CD4-positive, CD25-positive, alpha-beta regulatory T cell (primary cell): Measurements from ENCODE around the gene ATP13A5. TPM values are rescaled to one million over a fixed set of nuclear protein-coding genes. Genes with fewer than 3 reads are reported as not detected.

Experiments
- ATAC-seq, 2 donors: fragments of 150-1000 bp; cut with Tn5 transposase; one replicate each; pipeline ENCODE4 v1.10.0; 2021; ENCODE audit warnings: low read depth in 2 of 2, moderate number of reproducible peaks in 2 of 2, moderate library complexity in 1 of 2
- DNase-seq, 3 donors: peaks; one replicate each; pipeline versions ENCODE4 v3.0.0 to v3.0.0-alpha.2; 2012 to 2022; ENCODE audit warnings: mixed read lengths in 1 of 3
- H3K27ac ChIP-seq: one replicate; pipeline ENCODE4 v1.7.0; 2013; ENCODE audit warnings: mild to moderate bottlenecking, low read length; ENCODE audit not compliant: insufficient read depth, poor library complexity, severe bottlenecking
- H3K27me3 ChIP-seq: one replicate; pipeline ENCODE4 v1.7.0; 2013; ENCODE audit warnings: low read length; ENCODE audit not compliant: control insufficient read depth, insufficient read depth
- H3K36me3 ChIP-seq: one replicate; pipeline ENCODE4 v1.7.0; 2013; ENCODE audit warnings: mild to moderate bottlenecking, low read length, moderate library complexity; ENCODE audit not compliant: control insufficient read depth, insufficient read depth
- H3K4me1 ChIP-seq: 2 replicates; pipeline ENCODE4 v1.7.0; 2013; ENCODE audit warnings: mild to moderate bottlenecking, low read length; ENCODE audit not compliant: insufficient read depth, control insufficient read depth, poor library complexity, severe bottlenecking
- H3K4me3 ChIP-seq: one replicate; pipeline ENCODE4 v1.7.0; 2013; ENCODE audit warnings: low read depth, mild to moderate bottlenecking, low read length, moderate library complexity
- H3K9me3 ChIP-seq, 2 experiments: 1 replicate in 1 of 2; 2 replicates in 1 of 2; pipeline ENCODE4 v1.7.0; 2013; ENCODE audit warnings: low read length in 2 of 2, mild to moderate bottlenecking in 1 of 2, moderate library complexity in 1 of 2; ENCODE audit not compliant: control insufficient read depth in 2 of 2
- H3K27ac Mint-ChIP-seq, 3 donors: one replicate each; pipeline ENCODE4 v1.8.0; 2020 to 2022; ENCODE audit warnings: mild to moderate bottlenecking in 3 of 3, mixed read lengths in 3 of 3, moderate library complexity in 2 of 3
- H3K27me3 Mint-ChIP-seq: one replicate; pipeline ENCODE4 v1.8.0; 2022; ENCODE audit warnings: mild to moderate bottlenecking, mixed read lengths
- H3K36me3 Mint-ChIP-seq: one replicate; pipeline ENCODE4 v1.8.0; 2020; ENCODE audit warnings: mixed read lengths
- H3K4me1 Mint-ChIP-seq, 4 donors: one replicate each; pipeline ENCODE4 v1.8.0; 2020 to 2022; ENCODE audit warnings: mixed read lengths in 4 of 4, mild to moderate bottlenecking in 1 of 4
- H3K4me3 Mint-ChIP-seq, 4 donors: one replicate each; pipeline ENCODE4 v1.8.0; 2020 to 2022; ENCODE audit warnings: mild to moderate bottlenecking in 4 of 4, mixed read lengths in 4 of 4, moderate library complexity in 3 of 4
- H3K9me3 Mint-ChIP-seq, 7 donors: one replicate each; pipeline ENCODE4 v1.8.0; 2020 to 2022; ENCODE audit warnings: mixed read lengths in 7 of 7, mild to moderate bottlenecking in 3 of 7, moderate library complexity in 2 of 7
- polyA plus RNA-seq, 4 donors: library from polyadenylated mRNA; unstranded; fragments of 300-500 nt; fragmentation: Illumina TruSeq; gene quantifications; one replicate each; pipeline ENCODE4 v1.2.3, GENCODE V29; 2021
- total RNA-seq: library from RNA; stranded (reverse); gene quantifications from one replicate; pipeline ENCODE4 v1.2.3, GENCODE V29; 2022

ATP13A5 gene, protein sequence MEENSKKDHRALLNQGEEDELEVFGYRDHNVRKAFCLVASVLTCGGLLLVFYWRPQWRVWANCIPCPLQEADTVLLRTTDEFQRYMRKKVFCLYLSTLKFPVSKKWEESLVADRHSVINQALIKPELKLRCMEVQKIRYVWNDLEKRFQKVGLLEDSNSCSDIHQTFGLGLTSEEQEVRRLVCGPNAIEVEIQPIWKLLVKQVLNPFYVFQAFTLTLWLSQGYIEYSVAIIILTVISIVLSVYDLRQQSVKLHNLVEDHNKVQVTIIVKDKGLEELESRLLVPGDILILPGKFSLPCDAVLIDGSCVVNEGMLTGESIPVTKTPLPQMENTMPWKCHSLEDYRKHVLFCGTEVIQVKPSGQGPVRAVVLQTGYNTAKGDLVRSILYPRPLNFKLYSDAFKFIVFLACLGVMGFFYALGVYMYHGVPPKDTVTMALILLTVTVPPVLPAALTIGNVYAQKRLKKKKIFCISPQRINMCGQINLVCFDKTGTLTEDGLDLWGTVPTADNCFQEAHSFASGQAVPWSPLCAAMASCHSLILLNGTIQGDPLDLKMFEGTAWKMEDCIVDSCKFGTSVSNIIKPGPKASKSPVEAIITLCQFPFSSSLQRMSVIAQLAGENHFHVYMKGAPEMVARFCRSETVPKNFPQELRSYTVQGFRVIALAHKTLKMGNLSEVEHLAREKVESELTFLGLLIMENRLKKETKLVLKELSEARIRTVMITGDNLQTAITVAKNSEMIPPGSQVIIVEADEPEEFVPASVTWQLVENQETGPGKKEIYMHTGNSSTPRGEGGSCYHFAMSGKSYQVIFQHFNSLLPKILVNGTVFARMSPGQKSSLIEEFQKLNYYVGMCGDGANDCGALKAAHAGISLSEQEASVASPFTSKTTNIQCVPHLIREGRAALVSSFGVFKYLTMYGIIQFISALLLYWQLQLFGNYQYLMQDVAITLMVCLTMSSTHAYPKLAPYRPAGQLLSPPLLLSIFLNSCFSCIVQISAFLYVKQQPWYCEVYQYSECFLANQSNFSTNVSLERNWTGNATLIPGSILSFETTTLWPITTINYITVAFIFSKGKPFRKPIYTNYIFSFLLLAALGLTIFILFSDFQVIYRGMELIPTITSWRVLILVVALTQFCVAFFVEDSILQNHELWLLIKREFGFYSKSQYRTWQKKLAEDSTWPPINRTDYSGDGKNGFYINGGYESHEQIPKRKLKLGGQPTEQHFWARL
- total RNA-seq: not detected
- polyA plus RNA-seq: not detected

DNA sequence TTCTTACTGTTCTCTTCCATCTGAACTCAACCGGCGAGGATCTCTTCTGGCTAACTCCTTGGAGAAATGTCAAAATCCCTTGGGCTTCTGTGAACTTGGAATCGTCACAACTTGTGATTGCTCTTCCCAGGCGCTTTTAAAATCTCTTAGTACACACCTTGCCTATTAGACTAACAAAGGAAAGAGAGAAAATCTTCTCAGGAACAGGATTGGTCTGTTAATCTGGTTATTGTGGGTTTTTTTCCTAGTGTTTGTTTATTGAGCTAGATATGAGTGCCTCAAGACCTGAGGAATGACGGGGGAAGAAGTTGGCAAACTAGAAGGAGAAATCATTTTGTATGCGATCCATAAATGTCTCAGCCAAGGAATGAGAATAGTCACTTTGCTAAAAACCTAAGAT lies at the start of gene ATP13A5:
ATP13A5 (minus strand) TSS at position 48 of the 400 bp plus-strand sequence; CDS start at position 20, 28 bp downstream.
- H3K4me3 Mint-ChIP-seq: no peak within 1 kb of the TSS
- peaks cover 18% of the 10 kb centered on the region for H3K27me3 Mint-ChIP-seq
- Histone ChIP-seq H3K27me3 (peaks cover 2% of the 10 kb centered on the region), H3K36me3 (no peaks in the 10 kb centered on the region), H3K4me1 (no peaks in the 10 kb centered on the region), H3K9me3 (no peaks in the 10 kb centered on the region), H3K4me3 (no peak within 1 kb of the TSS), H3K27ac (no peak within 1 kb of the TSS)
- no peak for ATAC-seq
- no peaks in the 10 kb centered on the region for H3K4me1 Mint-ChIP-seq
- no peak for DNase-seq
- H3K27ac Mint-ChIP-seq: no peak within 1 kb of the TSS
- H3K9me3 Mint-ChIP-seq: peaks cover 0 to 2% (median 0%) of the 10 kb centered on the region in 7 donors
- no peaks in the 10 kb centered on the region for H3K36me3 Mint-ChIP-seq

- no peaks in the 10 kb centered on the region for H3K36me3 ChIP-seq
- H3K4me1 ChIP-seq: no peaks in the 10 kb centered on the region
- Mint-ChIP-seq H3K27ac (no peak overlapping the region), H3K4me1 (no peaks in the 10 kb centered on the region), H3K27me3 (peaks cover 6% of the 10 kb centered on the region), H3K36me3 (peaks cover 11% of the 10 kb centered on the region), H3K9me3 (peaks cover 0 to 47% (median 16%) of the 10 kb centered on the region in 7 donors), H3K4me3 (no peak overlapping the region)
- no peak overlapping the region for H3K4me3 ChIP-seq
- no peaks in the 10 kb centered on the region for H3K27me3 ChIP-seq
- no peak for DNase-seq
- peaks cover 0 to 5% of the 10 kb centered on the region in 2 experiments for H3K9me3 ChIP-seq
- no peak for ATAC-seq
- no peak overlapping the region for H3K27ac ChIP-seq
These were observed 40.2 kb upstream of the ATP13A5 start for GRCh38 chr3:193418576-193419373.

DNA sequence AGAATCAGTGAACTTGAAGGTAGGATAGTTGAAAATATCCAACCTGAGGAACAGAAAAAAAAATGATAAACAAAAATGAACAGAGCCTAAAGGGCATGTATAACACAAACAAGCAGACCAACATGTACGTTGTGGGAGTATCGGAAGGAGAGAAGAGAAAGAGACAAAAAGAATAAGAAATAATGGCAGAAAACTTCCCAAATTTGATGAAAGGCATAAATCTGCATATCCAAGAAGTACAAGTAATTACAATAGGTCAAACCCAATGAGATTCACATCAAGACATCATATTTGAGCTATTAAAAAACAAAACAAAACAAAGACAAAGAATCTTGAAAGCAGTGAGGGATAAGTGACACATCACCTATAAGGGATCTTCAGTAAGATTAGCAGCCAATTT lies 38.1 kb upstream of the ATP13A5 start:
- H3K9me3 ChIP-seq: peaks cover 0 to 5% of the 10 kb centered on the region in 2 experiments
- Mint-ChIP-seq H3K36me3 (peaks cover 15% of the 10 kb centered on the region), H3K27ac (no peak overlapping the region), H3K4me3 (no peak overlapping the region), H3K4me1 (no peaks in the 10 kb centered on the region), H3K9me3 (peaks cover 0 to 44% (median 13%) of the 10 kb centered on the region in 7 donors), H3K27me3 (peaks cover 5% of the 10 kb centered on the region)
- H3K4me3 ChIP-seq: no peak overlapping the region
- H3K4me1 ChIP-seq: no peaks in the 10 kb centered on the region
- ATAC-seq (no peak), DNase-seq (no peak)
- no peaks in the 10 kb centered on the region for H3K36me3 ChIP-seq
- H3K27me3 ChIP-seq: no peaks in the 10 kb centered on the region
- no peak overlapping the region for H3K27ac ChIP-seq

DNA sequence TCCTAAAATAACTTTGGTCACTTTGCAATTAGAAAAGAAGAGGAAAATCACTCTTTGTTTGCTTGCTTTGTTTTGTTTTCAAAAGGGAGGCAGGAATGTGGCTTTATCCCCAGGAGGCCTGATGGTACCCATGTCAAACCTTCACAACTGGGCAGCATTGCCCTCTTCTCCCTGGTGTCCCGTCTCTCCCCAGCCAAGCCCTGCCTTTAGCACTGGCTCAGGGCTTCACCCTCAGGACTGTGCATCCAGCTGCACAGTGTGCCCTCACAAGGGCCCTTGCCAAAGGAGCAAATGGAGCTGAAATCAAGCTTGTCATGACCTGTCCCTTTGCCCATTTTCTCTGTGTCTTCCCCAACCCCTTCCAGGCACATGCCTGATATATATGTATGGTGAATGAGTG lies 29.1 kb upstream of the ATP13A5 start:
- Mint-ChIP-seq H3K36me3 (no peaks in the 10 kb centered on the region), H3K27ac (no peak overlapping the region), H3K4me3 (no peak overlapping the region), H3K4me1 (no peaks in the 10 kb centered on the region), H3K9me3 (peaks cover 0 to 2% (median 0%) of the 10 kb centered on the region in 7 donors), H3K27me3 (no peaks in the 10 kb centered on the region)
- Histone ChIP-seq H3K4me3 (no peak overlapping the region), H3K4me1 (no peaks in the 10 kb centered on the region), H3K9me3 (no peaks in the 10 kb centered on the region), H3K27ac (no peak overlapping the region), H3K36me3 (no peaks in the 10 kb centered on the region), H3K27me3 (no peaks in the 10 kb centered on the region)
- DNase-seq: no peak
- ATAC-seq: no peak

- H3K27ac Mint-ChIP-seq: no peak overlapping the region
- no peaks in the 10 kb centered on the region for H3K36me3 ChIP-seq
- no peak overlapping the region for H3K27ac ChIP-seq
- no peaks in the 10 kb centered on the region for H3K27me3 Mint-ChIP-seq
- H3K4me1 ChIP-seq: no peaks in the 10 kb centered on the region
- ATAC-seq (no peak), DNase-seq (no peak)
- no peaks in the 10 kb centered on the region for H3K4me1 Mint-ChIP-seq
- H3K27me3 ChIP-seq: no peaks in the 10 kb centered on the region
- peaks cover 0 to 2% (median 0%) of the 10 kb centered on the region in 7 donors for H3K9me3 Mint-ChIP-seq
- no peaks in the 10 kb centered on the region for H3K9me3 ChIP-seq
- no peak overlapping the region for H3K4me3 Mint-ChIP-seq
- no peak overlapping the region for H3K4me3 ChIP-seq
- no peaks in the 10 kb centered on the region for H3K36me3 Mint-ChIP-seq
These were observed 28.6 kb upstream of the ATP13A5 start for GRCh38 chr3:193407112-193407511.

- Histone ChIP-seq H3K9me3 (no peaks in the 10 kb centered on the region), H3K27ac (no peak overlapping the region), H3K4me3 (no peak overlapping the region), H3K27me3 (no peaks in the 10 kb centered on the region), H3K36me3 (no peaks in the 10 kb centered on the region), H3K4me1 (no peaks in the 10 kb centered on the region)
- no peaks in the 10 kb centered on the region for H3K36me3 Mint-ChIP-seq
- no peak for ATAC-seq
- DNase-seq: no peak
- H3K4me1 Mint-ChIP-seq: no peaks in the 10 kb centered on the region
- H3K27me3 Mint-ChIP-seq: no peaks in the 10 kb centered on the region
- H3K27ac Mint-ChIP-seq: no peak overlapping the region
- no peak overlapping the region for H3K4me3 Mint-ChIP-seq
- peaks cover 0 to 2% (median 0%) of the 10 kb centered on the region in 7 donors for H3K9me3 Mint-ChIP-seq
These were observed 24.8 kb upstream of the ATP13A5 start for GRCh38 chr3:193403307-193403706.

- Histone ChIP-seq H3K27me3 (no peaks in the 10 kb centered on the region), H3K27ac (no peak overlapping the region), H3K4me3 (no peak overlapping the region), H3K36me3 (no peaks in the 10 kb centered on the region), H3K4me1 (no peaks in the 10 kb centered on the region), H3K9me3 (no peaks in the 10 kb centered on the region)
- H3K4me3 Mint-ChIP-seq: no peak overlapping the region
- H3K36me3 Mint-ChIP-seq: no peaks in the 10 kb centered on the region
- no peaks in the 10 kb centered on the region for H3K27me3 Mint-ChIP-seq
- H3K27ac Mint-ChIP-seq: no peak overlapping the region
- no peak for ATAC-seq
- no peak for DNase-seq
- peaks cover 0 to 2% (median 0%) of the 10 kb centered on the region in 7 donors for H3K9me3 Mint-ChIP-seq
- H3K4me1 Mint-ChIP-seq: no peaks in the 10 kb centered on the region
These were observed 21.8 kb upstream of the ATP13A5 start for GRCh38 chr3:193400304-193400703.
